Measurements from ENCODE around the gene EVI2B. TPM values are rescaled to one million over a fixed set of nuclear protein-coding genes. Genes with fewer than 3 reads are reported as not detected.
"Not testable (repeated sequence)": the region's sequence is repeated elsewhere in the genome, so short reads cannot be mapped to it uniquely, and the experiment has no call there.

EVI2B gene
- total RNA-seq, 1 experiment from 2014 or later: not detected

GRCh38 chr17:31310886-31311285, 3.0 kb downstream of the EVI2B start:
- no peak for DNase-seq (ENCODE audit: low spot score)

DNA sequence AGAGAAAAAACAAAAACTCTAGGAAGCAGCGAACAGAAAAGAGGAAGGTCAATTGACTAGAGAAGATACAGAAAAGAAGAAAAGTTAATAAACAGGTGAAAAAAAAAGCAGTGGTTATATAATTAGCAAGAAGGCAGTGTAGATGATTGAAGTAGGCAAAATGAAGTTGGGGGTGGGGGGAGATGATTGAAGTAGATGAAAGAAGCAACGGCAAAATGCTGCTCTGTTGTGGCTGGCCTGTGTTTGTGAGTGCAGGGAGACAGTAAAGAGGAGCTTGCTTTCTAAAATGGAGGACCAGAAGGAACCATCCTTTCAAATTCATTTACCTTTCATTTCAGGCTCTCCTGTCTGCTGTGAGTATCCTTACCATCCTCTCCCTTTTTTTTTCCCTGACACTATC, 3.6 kb downstream of the EVI2B start:
- DNase-seq (ENCODE audit: low spot score): no peak

DNA sequence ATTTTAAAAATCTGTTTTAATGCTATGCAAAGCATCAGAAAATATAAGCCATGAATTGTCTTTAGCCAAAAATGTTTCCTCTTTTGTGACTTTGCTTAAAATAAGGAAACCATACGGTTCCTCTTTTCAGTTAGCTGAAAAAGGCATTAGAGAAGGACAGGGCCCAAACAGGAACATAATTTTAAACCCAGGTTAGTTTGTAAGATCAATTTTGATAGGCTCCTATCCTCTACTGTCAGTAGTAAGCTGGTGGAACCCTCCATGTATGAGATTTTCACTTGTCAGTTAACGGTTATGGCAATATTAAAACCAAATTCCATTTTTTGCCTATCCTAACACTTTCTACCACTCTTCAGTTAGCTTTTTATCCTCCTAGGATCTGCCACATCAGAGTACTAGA, 4.3 kb downstream of the EVI2B start:
- no peak for DNase-seq (ENCODE audit: low spot score)

DNA sequence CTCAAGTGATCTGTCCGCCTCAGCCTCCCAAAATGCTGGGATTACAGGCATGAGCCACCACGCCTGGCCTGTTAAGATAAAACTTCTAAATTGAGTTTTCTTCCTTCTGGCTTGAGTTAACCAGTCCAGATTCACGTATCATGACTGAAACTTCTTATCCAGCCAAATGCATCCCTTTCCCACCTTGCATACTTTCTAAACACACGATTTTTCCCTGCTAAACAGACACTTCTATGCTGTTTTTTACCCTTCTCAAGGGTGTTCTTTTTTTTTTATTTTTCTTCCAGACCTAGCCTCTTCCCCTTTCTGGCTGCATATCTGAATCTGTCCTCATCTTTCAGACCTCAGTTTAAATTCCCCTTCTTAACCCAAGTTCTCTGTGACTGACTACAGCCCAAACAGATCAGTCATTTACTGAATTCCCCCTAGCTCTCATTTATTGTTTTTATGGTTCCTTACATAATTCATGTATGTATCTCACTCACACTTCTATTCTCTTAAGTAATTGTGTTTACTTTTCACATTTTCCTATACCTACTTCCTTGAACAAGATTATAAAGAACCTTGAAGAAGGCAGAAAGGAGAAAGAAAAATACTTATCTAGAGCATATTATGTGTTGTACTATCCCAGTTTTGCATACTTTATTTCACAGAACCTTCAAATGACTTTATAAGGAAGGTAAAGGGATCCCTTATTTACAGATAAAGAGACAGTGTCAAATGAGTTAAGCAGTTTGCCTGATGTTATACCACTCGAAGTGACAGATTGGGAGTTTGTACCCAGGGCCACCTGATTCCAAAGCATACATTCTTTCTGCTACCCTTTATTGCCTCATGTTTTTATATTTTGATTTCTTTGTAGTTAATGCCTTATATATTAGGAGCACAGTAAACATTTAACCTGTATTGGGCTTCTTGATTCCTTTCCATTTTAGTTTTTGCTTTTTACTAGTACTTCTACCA, 5.2 kb downstream of the EVI2B start:
- no peak for DNase-seq (ENCODE audit: low spot score)

- DNase-seq (ENCODE audit: low spot score): no peak
Measured at GRCh38 chr17:31307640-31308039, 6.2 kb downstream of the EVI2B start.

GRCh38 chr17:31299624-31300023, 14.2 kb downstream of the EVI2B start:
- DNase-seq (ENCODE audit: low spot score): no peak

GRCh38 chr17:31297090-31297489, 16.8 kb downstream of the EVI2B start, which contains the start of gene OMG:
TSS of gene OMG (minus strand) at chr17:31297239. CDS start at chr17:31296331, 908 bp downstream.
- no peak for DNase-seq (ENCODE audit: low spot score)

DNA sequence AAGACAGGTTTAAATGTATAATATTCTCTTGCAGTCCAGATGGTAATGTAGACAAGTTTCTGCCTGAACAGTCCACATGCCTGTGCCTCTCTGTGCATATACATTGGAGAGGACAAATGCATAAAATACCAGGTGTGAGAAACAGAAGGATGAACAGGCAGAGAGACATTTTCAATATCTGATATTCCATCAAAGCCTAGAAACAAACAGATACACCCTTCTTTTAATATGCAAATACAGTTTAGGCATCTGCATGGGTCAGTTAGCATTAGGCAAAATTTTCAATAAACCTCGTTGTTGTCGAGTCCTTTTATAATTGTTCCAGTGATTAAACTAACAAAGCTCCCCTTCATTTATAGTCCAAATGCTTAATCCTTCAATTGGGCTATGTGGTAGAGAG, 17.7 kb downstream of the EVI2B start:
- DNase-seq (ENCODE audit: low spot score): no peak

DNA sequence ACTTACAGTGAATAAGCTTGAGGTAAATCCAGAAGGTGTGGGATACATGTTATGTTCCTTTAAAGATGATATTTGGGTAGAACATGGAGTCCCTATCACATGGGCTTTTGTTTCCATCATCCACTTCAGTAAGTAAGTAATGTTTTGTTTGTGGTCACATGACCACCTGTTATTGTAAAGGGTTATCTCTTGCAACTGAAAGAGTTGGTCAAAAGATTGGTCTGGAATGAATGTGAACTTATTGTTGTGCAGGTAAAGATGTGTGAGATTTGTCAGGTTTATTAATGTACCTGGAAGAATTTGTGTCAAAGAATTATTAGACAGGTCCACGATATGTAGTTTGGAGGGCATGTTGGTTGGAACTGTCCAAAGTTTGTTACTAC, 18.4 kb downstream of the EVI2B start:
- no peak for DNase-seq (ENCODE audit: low spot score)

DNA sequence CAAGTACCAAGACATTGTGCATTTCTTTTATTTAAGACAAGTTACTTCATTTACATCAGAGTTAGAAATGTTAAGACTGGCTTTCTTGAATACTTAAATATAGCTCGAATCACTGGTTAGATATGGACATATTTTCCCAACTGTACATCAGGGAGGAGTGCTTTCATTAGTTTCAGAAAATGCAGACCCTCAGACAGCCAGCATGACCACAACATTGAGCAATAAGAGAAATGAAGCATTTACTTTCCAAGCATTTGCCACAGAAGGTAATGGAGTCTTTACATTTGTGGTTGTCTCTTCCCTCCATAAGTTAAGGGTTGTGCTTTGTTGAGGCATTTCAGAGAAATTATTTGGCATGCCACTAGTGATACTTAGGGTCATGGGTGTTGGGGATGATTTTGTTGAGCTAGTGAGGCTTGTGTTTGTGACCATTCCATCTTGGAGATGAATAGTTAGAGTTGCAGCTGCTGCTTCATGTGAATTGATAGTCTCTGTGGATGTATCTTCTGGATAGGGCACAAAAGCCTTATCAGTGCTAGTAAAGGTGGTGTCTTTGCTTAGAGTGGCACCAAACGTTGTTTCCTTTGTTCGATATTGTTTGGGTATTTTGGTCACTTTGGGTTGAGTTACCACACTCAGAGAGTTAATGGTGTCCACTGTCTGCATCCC, 18.9 kb downstream of the EVI2B start:
- DNase-seq (ENCODE audit: low spot score): no peak

- DNase-seq (ENCODE audit: low spot score): no peak
Measured at GRCh38 chr17:31294231-31294630, 19.6 kb downstream of the EVI2B start.

DNA sequence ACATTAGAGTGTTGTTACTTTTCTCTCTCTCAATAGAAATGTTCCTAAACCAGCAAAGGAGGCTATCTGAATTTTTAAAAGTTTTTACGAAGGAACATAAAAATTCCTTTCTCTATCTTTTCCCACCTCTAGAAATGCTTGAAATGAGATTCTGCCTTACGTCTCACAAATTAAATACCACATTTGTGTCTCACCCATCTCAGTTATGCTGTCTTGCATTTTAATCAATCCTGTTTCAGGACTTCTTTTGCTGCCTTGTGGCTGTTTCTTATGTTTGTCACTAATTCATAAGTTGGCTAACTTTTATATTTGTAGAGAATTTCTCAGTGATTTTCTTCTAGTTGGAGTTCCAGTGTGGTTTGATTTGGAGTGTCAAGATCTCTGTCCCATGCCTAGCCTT, 20.3 kb downstream of the EVI2B start:
- DNase-seq (ENCODE audit: low spot score): no peak

DNA sequence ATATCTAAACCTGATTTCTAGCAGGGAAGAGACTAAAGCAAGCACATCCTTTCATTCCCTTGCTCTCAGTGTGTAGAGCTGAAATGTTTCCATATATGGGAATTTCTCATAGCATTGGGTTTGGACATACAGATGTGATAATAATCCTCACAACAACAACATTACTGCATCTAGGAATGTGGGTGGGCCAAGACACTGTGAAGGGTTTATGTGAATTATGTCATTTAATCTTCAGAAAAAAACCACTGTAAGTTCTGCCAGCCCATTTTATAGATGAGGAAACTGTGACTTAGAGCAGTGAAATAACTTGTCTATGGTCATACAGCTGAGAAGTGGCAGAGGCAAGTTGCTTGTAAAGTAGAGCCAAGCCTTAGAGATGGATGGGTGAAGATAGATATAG, 22.0 kb downstream of the EVI2B start:
- no peak for DNase-seq (ENCODE audit: low spot score)

DNA sequence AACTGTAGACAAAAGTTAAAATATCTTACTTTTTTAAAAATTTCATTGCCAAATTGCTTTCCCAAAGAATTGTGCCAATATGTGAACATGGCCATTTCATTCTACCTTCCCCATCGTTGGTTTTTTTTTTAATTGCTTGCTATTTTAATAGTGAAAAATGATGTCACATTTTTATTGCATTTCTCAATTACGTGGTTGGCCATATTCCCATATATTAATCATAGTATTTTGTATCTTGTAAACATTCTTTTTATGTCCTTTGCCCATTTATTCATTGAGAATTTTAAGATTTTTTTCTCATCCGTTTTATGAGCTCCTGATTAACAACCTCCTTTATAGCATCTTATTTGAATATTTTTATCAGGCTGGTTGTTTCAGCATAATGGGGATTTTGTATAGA, 24.1 kb downstream of the EVI2B start:
- DNase-seq (ENCODE audit: low spot score): no peak

DNA sequence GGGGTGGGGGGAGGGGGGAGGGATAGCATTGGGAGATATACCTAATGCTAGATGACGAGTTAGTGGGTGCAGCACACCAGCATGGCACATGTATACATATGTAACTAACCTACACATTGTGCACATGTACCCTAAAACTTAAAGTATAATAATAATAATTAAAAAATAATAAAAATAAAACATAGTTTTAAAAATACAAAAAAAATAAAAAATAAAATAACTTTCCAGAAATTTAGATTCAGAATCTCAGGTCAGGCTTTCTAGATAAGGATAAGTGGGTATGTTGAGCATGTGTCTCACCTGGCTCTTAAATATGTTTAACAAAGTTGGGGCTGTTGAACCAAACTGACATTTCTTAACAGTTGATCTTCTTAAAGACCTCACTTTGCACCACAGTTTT, 25.9 kb downstream of the EVI2B start:
- DNase-seq (ENCODE audit: low spot score): not testable (repeated sequence)

- DNase-seq (ENCODE audit: low spot score): no peak
Measured at GRCh38 chr17:31286587-31286986, 27.3 kb downstream of the EVI2B start.

- DNase-seq (ENCODE audit: low spot score): no peak
Measured at GRCh38 chr17:31283841-31284240, 30.0 kb downstream of the EVI2B start.

DNA sequence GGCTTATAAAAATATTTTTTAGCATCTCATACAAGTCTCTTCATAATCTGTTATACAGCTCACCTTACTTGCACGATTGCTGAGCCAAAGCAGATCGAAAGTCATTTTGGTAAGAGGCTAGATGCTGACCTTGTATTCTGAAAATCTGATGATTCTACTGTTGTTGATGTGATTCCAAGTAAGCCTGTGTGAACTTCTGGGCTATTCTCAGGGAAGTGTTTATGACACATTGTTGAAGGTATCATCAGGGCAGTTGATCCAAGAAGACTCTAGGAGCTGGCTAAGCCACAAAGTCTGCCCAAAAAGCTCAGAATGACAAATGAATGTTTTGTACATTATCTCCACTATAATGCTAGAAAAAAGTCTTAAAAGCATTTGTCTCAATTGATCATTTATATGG, 32.8 kb downstream of the EVI2B start:
- no peak for DNase-seq (ENCODE audit: low spot score)

- no peak for DNase-seq (ENCODE audit: low spot score)
Measured at GRCh38 chr17:31279401-31279800, 34.5 kb downstream of the EVI2B start.

- no peak for DNase-seq (ENCODE audit: low spot score)
Measured at GRCh38 chr17:31275116-31275515, 38.7 kb downstream of the EVI2B start.

GRCh38 chr17:31274252-31274651, 39.6 kb downstream of the EVI2B start:
- no peak for DNase-seq (ENCODE audit: low spot score)

GRCh38 chr17:31273516-31273915, 40.3 kb downstream of the EVI2B start:
- no peak for DNase-seq (ENCODE audit: low spot score)

DNA sequence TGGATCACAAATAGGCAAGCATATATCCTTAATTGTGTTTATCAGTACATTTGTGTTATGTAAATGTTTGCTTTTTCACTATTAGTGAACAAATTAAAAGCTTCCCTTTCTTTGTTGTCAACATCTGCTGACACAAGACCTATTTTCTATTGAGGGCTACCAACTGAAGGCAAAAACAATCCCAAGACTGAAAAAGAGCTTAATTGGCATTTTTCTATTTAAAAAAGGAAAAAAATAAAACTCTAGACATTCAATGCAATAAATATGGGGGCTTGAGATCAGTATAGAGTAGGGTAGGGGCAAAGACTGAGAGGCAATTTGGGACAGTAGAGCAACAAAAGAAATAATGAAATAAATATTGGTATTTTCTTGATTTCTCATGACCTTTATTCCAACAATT, 41.1 kb downstream of the EVI2B start:
- no peak for DNase-seq (ENCODE audit: low spot score)

Measured in HT-29 (cell line).